ENCODE data around the gene C7. TPM values are rescaled to one million over a fixed set of nuclear protein-coding genes. Genes with fewer than 3 reads are reported as not detected.
"Not testable (repeated sequence)": the region's sequence is repeated elsewhere in the genome, so short reads cannot be mapped to it uniquely, and the experiment has no call there.

Gene C7
- not detected for total RNA-seq

DNA sequence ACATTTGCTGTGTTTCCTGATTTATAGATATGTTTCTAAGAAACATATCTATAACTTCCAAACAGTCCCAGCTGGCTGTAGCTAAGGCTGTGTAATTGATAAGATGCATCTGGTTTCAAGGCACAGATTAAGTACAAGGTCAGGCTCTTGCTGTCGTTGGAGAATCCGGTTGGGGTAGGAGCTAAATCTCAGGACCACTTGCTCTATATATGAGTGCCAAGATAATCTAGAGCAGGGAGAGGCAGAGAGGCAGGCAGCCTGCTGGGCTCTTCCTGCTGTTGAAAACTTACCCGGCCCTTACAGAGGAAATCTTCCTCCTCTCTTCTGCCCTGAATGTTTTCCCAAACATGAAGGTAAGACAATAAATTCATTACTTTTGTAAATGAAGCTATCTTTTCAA lies at the start of gene C7:
TSS of gene C7 (plus strand) at position 234 of the 400 bp plus-strand sequence. CDS start at position 348, 114 bp downstream.
- Mint-ChIP-seq H3K9me3 (no peaks in the 10 kb centered on the region), H3K27ac (no peak within 1 kb of the TSS), H3K27me3 (peaks cover 19% of the 10 kb centered on the region), H3K36me3 (ENCODE audit: low read depth) (no peaks in the 10 kb centered on the region), H3K4me1 (no peaks in the 10 kb centered on the region), H3K4me3 (no peak within 1 kb of the TSS)
- no peak for ATAC-seq (replicated peaks)

- Mint-ChIP-seq H3K4me3 (no peak overlapping the region), H3K27me3 (no peaks in the 10 kb centered on the region), H3K27ac (no peak overlapping the region), H3K36me3 (ENCODE audit: low read depth) (no peaks in the 10 kb centered on the region), H3K9me3 (peaks cover 7% of the 10 kb centered on the region), H3K4me1 (no peaks in the 10 kb centered on the region)
- ATAC-seq (replicated peaks) = no peak
These were observed 48.6 kb upstream of the C7 start for GRCh38 chr5:40860711-40861110.

- not testable (repeated sequence) for H3K9me3 Mint-ChIP-seq; H3K4me1 Mint-ChIP-seq; H3K27ac Mint-ChIP-seq; ATAC-seq (replicated peaks); H3K27me3 Mint-ChIP-seq; H3K4me3 Mint-ChIP-seq; H3K36me3 Mint-ChIP-seq (ENCODE audit: low read depth)
These were observed 44.3 kb upstream of the C7 start for GRCh38 chr5:40865004-40865403.

- no peaks in the 10 kb centered on the region for H3K4me1 Mint-ChIP-seq
- H3K27me3 Mint-ChIP-seq = peaks cover 6% of the 10 kb centered on the region
- no peak overlapping the region for H3K27ac Mint-ChIP-seq
- no peak for ATAC-seq (replicated peaks)
- peaks cover 7% of the 10 kb centered on the region for H3K9me3 Mint-ChIP-seq
- no peaks in the 10 kb centered on the region for H3K36me3 Mint-ChIP-seq (ENCODE audit: low read depth)
- H3K4me3 Mint-ChIP-seq = no peak overlapping the region
These were observed 42.5 kb upstream of the C7 start for GRCh38 chr5:40866844-40867243.

DNA sequence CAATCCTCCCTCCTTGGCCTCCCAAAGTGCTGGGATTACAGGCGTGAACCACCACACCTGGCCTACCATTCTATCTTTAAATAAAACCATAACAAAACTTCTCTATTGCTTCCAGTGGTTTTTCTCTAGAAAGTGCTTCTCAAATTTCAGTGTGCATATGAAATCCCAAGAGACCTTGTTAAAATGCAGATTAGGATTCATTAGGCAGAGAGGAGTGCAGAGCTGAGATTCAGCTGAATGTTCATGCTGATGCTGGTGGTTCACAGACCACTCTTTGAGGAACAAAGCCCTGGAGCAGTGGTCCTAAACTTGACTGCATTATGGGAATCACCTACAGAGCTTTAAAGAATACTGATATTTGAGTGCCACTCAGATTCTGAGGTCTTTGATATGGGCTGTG lies 39.9 kb upstream of the C7 start:
- ATAC-seq (replicated peaks) = no peak
- H3K9me3 Mint-ChIP-seq = peaks cover 7% of the 10 kb centered on the region
- no peaks in the 10 kb centered on the region for H3K4me1 Mint-ChIP-seq
- no peak overlapping the region for H3K27ac Mint-ChIP-seq
- H3K36me3 Mint-ChIP-seq (ENCODE audit: low read depth) = no peaks in the 10 kb centered on the region
- H3K4me3 Mint-ChIP-seq = no peak overlapping the region
- H3K27me3 Mint-ChIP-seq = peaks cover 9% of the 10 kb centered on the region

DNA sequence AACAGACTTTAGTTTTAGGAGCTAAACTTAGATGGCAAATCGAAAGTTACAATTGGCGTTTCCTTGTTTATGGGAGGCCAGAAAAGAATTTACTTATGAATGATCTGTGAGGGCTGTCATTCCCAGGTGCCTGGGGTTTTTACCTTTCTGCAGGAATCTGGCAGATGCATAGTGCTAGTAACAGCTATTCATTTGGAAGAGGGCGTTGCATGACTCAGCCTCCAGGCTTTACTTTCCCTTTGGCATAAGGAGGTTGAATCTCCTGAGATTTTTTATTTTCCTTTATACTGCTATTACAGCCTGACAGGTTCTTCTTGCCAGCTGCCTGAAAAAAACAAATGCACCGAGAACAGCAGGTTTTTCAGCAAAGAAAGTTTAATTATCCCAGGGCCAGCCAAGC lies 38.1 kb upstream of the C7 start:
- ATAC-seq (replicated peaks) = no peak
- no peaks in the 10 kb centered on the region for H3K4me1 Mint-ChIP-seq
- H3K4me3 Mint-ChIP-seq = no peak overlapping the region
- no peaks in the 10 kb centered on the region for H3K36me3 Mint-ChIP-seq (ENCODE audit: low read depth)
- H3K27me3 Mint-ChIP-seq = peaks cover 10% of the 10 kb centered on the region
- no peaks in the 10 kb centered on the region for H3K9me3 Mint-ChIP-seq
- H3K27ac Mint-ChIP-seq = no peak overlapping the region

GRCh38 chr5:40872253-40872652 lies 37.0 kb upstream of the C7 start:
- not testable (repeated sequence) for H3K4me3 Mint-ChIP-seq; H3K9me3 Mint-ChIP-seq; H3K27ac Mint-ChIP-seq; H3K36me3 Mint-ChIP-seq (ENCODE audit: low read depth); ATAC-seq (replicated peaks); H3K4me1 Mint-ChIP-seq
- H3K27me3 Mint-ChIP-seq = peaks cover 14% of the 10 kb centered on the region

DNA sequence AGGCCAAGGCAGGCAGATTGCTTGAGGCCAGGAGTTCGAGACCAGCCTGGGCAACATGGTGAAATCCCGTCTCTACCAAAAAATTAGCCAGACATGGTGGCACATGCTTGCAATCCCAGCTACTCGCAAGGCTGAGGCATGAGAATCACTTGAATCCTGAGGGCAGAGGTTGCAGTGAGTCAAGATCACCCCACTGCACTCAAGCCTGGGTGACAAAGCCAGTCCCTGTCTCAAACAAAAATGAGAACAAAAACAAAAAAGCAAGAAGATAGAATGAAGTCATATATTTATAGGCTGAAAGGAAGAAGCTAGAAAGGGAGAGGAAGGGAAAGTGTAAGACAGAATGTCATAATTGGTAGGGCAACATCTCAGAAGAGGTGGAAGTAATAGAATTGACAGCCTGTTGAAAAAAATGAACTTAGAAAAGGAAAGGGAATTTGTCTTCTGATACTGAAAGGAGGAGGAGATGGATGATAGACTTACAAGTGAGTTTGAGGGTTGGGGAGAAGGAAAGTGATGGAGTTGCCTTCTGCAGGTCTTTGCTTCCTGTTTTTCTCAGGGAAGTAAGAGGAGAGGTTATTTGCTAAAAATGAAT lies 35.9 kb upstream of the C7 start:
- Mint-ChIP-seq H3K36me3 (ENCODE audit: low read depth) (no peaks in the 10 kb centered on the region), H3K4me1 (peaks cover 5% of the 10 kb centered on the region), H3K27me3 (peaks cover 14% of the 10 kb centered on the region), H3K4me3 (no peak overlapping the region), H3K9me3 (peaks cover 5% of the 10 kb centered on the region), H3K27ac (no peak overlapping the region)
- ATAC-seq (replicated peaks) = no peak

- peaks cover 5% of the 10 kb centered on the region for H3K9me3 Mint-ChIP-seq
- H3K4me3 Mint-ChIP-seq = no peak overlapping the region
- no peak for ATAC-seq (replicated peaks)
- H3K27ac Mint-ChIP-seq = no peak overlapping the region
- H3K27me3 Mint-ChIP-seq = peaks cover 10% of the 10 kb centered on the region
- no peaks in the 10 kb centered on the region for H3K36me3 Mint-ChIP-seq (ENCODE audit: low read depth)
- H3K4me1 Mint-ChIP-seq = peaks cover 5% of the 10 kb centered on the region
These were observed 33.3 kb upstream of the C7 start for GRCh38 chr5:40875958-40876357.

- ATAC-seq (replicated peaks) = peak; percentile 83
- peaks cover 5% of the 10 kb centered on the region for H3K9me3 Mint-ChIP-seq
- peak overlapping the region; percentile 35 for H3K27ac Mint-ChIP-seq
- H3K36me3 Mint-ChIP-seq (ENCODE audit: low read depth) = no peaks in the 10 kb centered on the region
- H3K4me3 Mint-ChIP-seq = no peak overlapping the region
- peaks cover 14% of the 10 kb centered on the region for H3K27me3 Mint-ChIP-seq
- H3K4me1 Mint-ChIP-seq = peaks cover 5% of the 10 kb centered on the region
These were observed 31.8 kb upstream of the C7 start for GRCh38 chr5:40877371-40877988.

DNA sequence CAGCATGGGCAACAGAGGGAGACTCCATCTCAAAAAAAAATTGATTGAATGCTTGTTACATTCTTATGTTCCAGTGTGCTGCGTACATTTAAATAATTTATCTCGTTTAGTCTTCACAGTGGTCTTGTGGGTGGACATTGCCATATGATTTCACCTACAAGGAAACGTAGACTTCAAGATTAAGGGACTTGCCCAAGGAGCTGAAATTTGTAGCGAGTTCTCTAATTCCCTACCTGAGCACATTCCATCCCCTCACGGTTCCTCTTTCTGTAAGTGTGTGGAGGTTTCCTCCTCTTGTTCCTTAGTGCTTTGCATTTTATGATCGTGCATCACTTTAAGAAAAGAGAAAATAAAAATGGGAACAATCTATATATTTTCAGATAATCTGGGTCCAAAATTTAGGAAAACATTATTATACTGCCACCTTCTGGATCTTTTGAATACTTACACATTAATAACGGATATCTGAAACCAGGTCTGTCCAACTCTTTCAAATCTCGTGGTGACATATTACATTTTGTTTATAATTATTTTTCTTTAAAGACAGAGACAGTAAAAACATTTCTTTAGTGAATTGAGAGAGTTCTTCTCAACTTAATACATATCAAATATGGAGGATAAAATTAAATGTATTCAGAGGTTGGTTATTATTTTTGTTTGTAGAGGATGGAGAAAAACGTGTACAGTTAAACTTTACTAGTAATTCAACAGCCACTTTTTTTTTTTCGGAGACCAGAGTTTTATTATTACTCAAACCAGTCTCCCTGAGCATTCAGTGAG lies 29.9 kb upstream of the C7 start:
- Mint-ChIP-seq H3K4me1 (peaks cover 5% of the 10 kb centered on the region), H3K27ac (no peak overlapping the region), H3K4me3 (no peak overlapping the region), H3K36me3 (ENCODE audit: low read depth) (no peaks in the 10 kb centered on the region), H3K27me3 (peaks cover 10% of the 10 kb centered on the region), H3K9me3 (peaks cover 5% of the 10 kb centered on the region)
- no peak for ATAC-seq (replicated peaks)

DNA sequence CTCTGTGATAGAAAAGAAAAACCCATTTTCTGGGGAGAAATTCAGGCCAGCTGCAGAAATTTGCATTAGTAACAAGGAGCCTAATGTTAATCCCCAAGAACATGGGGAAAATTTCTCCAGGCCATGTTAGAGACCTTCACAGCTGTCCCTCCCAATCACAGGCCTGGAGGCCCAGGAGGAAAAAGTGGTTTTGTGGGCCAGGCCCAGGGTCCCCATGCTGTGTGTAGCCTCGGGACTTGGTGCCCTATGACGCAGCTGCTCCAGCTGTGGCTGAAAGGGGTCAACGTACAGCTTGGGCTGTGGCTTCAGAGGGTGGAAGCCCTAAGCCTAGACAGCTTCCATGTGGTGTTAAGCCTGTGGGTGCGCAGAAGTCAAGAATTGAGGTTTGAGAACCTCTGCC lies 27.0 kb upstream of the C7 start:
- Mint-ChIP-seq H3K27ac (no peak overlapping the region), H3K27me3 (peaks cover 11% of the 10 kb centered on the region), H3K9me3 (no peaks in the 10 kb centered on the region), H3K4me1 (peaks cover 5% of the 10 kb centered on the region), H3K36me3 (ENCODE audit: low read depth) (no peaks in the 10 kb centered on the region), H3K4me3 (no peak overlapping the region)
- ATAC-seq (replicated peaks) = no peak

- not testable (repeated sequence) for H3K27ac Mint-ChIP-seq; H3K4me1 Mint-ChIP-seq; H3K9me3 Mint-ChIP-seq; ATAC-seq (replicated peaks); H3K4me3 Mint-ChIP-seq; H3K36me3 Mint-ChIP-seq (ENCODE audit: low read depth)
- H3K27me3 Mint-ChIP-seq = peaks cover 12% of the 10 kb centered on the region
These were observed 26.2 kb upstream of the C7 start for GRCh38 chr5:40883051-40883450.

- not testable (repeated sequence) for H3K4me1 Mint-ChIP-seq; H3K9me3 Mint-ChIP-seq; H3K36me3 Mint-ChIP-seq (ENCODE audit: low read depth); H3K27me3 Mint-ChIP-seq; ATAC-seq (replicated peaks); H3K27ac Mint-ChIP-seq; H3K4me3 Mint-ChIP-seq
These were observed 13.6 kb upstream of the C7 start for GRCh38 chr5:40895440-40896425.

Data from activated T-helper 17 cell treated with anti-CD3 and anti-CD28 coated beads, Interleukin-2, amount 50 U/mL, for 72 hours (primary cell).